K562 (cell line): ENCODE data around the gene B3GALT6. TPM values are rescaled to one million over a fixed set of nuclear protein-coding genes. Genes with fewer than 3 reads are reported as not detected.

ENCODE experiments used
- E4F1 ChIP-seq: fragments of 250-450 bp; sonication (Bioruptor Pico); IDR thresholded peaks from 2 replicates; pipeline ENCODE4 v1.5.0; 2021; ENCODE audit warnings: mild to moderate bottlenecking, borderline replicate concordance
- FOXM1 ChIP-seq, 2 experiments: fragments of 450-650 bp in 1 of 2; sonication (generic) in 1 of 2; formaldehyde crosslinking in 1 of 2; IDR thresholded peaks; 2 replicates each; pipeline versions ENCODE4 v1.6.1 to v1.9.0; 2017 to 2022; ENCODE audit warnings: low read depth in 2 of 2, mild to moderate bottlenecking in 2 of 2, missing genetic modification reagents in 1 of 2, moderate library complexity in 1 of 2
- KDM2B ChIP-seq: fragments of 250-450 bp; sonication (Bioruptor Pico); IDR thresholded peaks from 2 replicates; pipeline ENCODE4 v1.8.0; 2021; ENCODE audit warnings: mild to moderate bottlenecking, moderate library complexity
- NRF1 ChIP-seq, 2 experiments: fragments of 450-650 bp; IDR thresholded peaks in 1 of 2; conservative IDR thresholded peaks in 1 of 2; 2 replicates each; pipeline ENCODE4 v1.6.1; 2014; ENCODE audit warnings: mild to moderate bottlenecking in 2 of 2
- RFX7 ChIP-seq: fragments of 250-450 bp; sonication (Bioruptor Pico); IDR thresholded peaks from 2 replicates; pipeline ENCODE4 v1.5.1; 2021; ENCODE audit warnings: mild to moderate bottlenecking
- SFPQ ChIP-seq: fragments of 200-400 bp; formaldehyde crosslinking; IDR thresholded peaks from 2 replicates; pipeline ENCODE4 v1.6.1; 2017; ENCODE audit warnings: mild to moderate bottlenecking, low read depth, low read length, moderate library complexity
- TAF9B ChIP-seq: fragments of 450-650 bp; IDR thresholded peaks from 2 replicates; pipeline ENCODE4 v1.6.1; 2018; ENCODE audit warnings: mild to moderate bottlenecking; ENCODE audit not compliant: partially characterized antibody
- TARDBP ChIP-seq: fragments of 450-650 bp; IDR thresholded peaks from 2 replicates; pipeline ENCODE4 v1.6.1; 2016
- ZC3H11A ChIP-seq: IDR thresholded peaks from 2 replicates; pipeline ENCODE4 v1.6.1; 2012; ENCODE audit warnings: low read depth, low read length, improper control_type of control experiment
- polyA plus RNA-seq, 8 experiments: library from polyadenylated mRNA; depleted of rRNA in 4 of 8; stranded (reverse) in 5 of 8; unstranded in 3 of 8; fragments of >200 nt; fragmentation: Nextera tagmentation in 2 of 8; fragmentation: Illumina TruSeq in 1 of 8; extraction: Ambion mirVana in 2 of 8; extraction: Trizol in 1 of 8; gene quantifications; 2 replicates each; pipeline versions ENCODE4 v1.2.1 to v1.2.3, GENCODE V29; 2011 to 2014; ENCODE audit warnings: inconsistent platforms in 1 of 8, missing spikeins in 1 of 8
- total RNA-seq, 7 experiments: library from RNA; depleted of rRNA in 6 of 7; stranded (reverse); fragments of >200 nt in 6 of 7; fragmentation: Illumina TruSeq in 2 of 7; extraction: Trizol in 2 of 7; gene quantifications; 2 replicates each; pipeline versions ENCODE4 v1.2.1 to v1.2.3, GENCODE V29; 2011 to 2021; ENCODE audit warnings: low replicate concordance in 1 of 7
- TF ChIP-seq, protein P1 (sequence below): sonication (generic); formaldehyde crosslinking; IDR thresholded peaks from 2 replicates; pipeline ENCODE4 v1.8.1; 2023; ENCODE audit warnings: mild to moderate bottlenecking, missing genetic modification reagents
- TF ChIP-seq, protein P2 (sequence below): fragments of 450-650 bp; IDR thresholded peaks from 2 replicates; pipeline ENCODE4 v1.6.1; 2016; ENCODE audit warnings: low read depth

Gene B3GALT6
- total and polyA plus RNA-seq, 9 of the 15 experiments (the other 6 are each of a cell fraction or from before 2014, with no cell fraction given) = 0.68 to 29.8 (median 9.9) TPM

GRCh38 chr1:1185101-1185765 lies 46.8 kb upstream of the B3GALT6 start (continued):
- TF ChIP-seq SFPQ = no peak
- TF ChIP-seq, protein P1, sequence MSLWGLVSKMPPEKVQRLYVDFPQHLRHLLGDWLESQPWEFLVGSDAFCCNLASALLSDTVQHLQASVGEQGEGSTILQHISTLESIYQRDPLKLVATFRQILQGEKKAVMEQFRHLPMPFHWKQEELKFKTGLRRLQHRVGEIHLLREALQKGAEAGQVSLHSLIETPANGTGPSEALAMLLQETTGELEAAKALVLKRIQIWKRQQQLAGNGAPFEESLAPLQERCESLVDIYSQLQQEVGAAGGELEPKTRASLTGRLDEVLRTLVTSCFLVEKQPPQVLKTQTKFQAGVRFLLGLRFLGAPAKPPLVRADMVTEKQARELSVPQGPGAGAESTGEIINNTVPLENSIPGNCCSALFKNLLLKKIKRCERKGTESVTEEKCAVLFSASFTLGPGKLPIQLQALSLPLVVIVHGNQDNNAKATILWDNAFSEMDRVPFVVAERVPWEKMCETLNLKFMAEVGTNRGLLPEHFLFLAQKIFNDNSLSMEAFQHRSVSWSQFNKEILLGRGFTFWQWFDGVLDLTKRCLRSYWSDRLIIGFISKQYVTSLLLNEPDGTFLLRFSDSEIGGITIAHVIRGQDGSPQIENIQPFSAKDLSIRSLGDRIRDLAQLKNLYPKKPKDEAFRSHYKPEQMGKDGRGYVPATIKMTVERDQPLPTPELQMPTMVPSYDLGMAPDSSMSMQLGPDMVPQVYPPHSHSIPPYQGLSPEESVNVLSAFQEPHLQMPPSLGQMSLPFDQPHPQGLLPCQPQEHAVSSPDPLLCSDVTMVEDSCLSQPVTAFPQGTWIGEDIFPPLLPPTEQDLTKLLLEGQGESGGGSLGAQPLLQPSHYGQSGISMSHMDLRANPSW = no peak
- peak; percentile 44 to 59; a peak in 3 of 4 replicates for TF ChIP-seq NRF1 (conservative IDR thresholded peaks at IDR 0.05 in 1 of 2, IDR thresholded peaks at IDR 0.05 in 1 of 2)
- no peak for TF ChIP-seq KDM2B
- TF ChIP-seq TARDBP = 0 out of 2 replicates have a peak, but pooled peaks have one; percentile 36
- no peak for TF ChIP-seq FOXM1 (IDR thresholded peaks at IDR 0.05; ENCODE audit: low read depth)
- TF ChIP-seq FOXM1 (CRISPR knock-in tag; IDR thresholded peaks at IDR 0.05; ENCODE audit: low read depth) = no peak
- no peak for TF ChIP-seq TAF9B
- TF ChIP-seq RFX7 (CRISPR knock-in tag) = no peak
- TF ChIP-seq, protein P2, sequence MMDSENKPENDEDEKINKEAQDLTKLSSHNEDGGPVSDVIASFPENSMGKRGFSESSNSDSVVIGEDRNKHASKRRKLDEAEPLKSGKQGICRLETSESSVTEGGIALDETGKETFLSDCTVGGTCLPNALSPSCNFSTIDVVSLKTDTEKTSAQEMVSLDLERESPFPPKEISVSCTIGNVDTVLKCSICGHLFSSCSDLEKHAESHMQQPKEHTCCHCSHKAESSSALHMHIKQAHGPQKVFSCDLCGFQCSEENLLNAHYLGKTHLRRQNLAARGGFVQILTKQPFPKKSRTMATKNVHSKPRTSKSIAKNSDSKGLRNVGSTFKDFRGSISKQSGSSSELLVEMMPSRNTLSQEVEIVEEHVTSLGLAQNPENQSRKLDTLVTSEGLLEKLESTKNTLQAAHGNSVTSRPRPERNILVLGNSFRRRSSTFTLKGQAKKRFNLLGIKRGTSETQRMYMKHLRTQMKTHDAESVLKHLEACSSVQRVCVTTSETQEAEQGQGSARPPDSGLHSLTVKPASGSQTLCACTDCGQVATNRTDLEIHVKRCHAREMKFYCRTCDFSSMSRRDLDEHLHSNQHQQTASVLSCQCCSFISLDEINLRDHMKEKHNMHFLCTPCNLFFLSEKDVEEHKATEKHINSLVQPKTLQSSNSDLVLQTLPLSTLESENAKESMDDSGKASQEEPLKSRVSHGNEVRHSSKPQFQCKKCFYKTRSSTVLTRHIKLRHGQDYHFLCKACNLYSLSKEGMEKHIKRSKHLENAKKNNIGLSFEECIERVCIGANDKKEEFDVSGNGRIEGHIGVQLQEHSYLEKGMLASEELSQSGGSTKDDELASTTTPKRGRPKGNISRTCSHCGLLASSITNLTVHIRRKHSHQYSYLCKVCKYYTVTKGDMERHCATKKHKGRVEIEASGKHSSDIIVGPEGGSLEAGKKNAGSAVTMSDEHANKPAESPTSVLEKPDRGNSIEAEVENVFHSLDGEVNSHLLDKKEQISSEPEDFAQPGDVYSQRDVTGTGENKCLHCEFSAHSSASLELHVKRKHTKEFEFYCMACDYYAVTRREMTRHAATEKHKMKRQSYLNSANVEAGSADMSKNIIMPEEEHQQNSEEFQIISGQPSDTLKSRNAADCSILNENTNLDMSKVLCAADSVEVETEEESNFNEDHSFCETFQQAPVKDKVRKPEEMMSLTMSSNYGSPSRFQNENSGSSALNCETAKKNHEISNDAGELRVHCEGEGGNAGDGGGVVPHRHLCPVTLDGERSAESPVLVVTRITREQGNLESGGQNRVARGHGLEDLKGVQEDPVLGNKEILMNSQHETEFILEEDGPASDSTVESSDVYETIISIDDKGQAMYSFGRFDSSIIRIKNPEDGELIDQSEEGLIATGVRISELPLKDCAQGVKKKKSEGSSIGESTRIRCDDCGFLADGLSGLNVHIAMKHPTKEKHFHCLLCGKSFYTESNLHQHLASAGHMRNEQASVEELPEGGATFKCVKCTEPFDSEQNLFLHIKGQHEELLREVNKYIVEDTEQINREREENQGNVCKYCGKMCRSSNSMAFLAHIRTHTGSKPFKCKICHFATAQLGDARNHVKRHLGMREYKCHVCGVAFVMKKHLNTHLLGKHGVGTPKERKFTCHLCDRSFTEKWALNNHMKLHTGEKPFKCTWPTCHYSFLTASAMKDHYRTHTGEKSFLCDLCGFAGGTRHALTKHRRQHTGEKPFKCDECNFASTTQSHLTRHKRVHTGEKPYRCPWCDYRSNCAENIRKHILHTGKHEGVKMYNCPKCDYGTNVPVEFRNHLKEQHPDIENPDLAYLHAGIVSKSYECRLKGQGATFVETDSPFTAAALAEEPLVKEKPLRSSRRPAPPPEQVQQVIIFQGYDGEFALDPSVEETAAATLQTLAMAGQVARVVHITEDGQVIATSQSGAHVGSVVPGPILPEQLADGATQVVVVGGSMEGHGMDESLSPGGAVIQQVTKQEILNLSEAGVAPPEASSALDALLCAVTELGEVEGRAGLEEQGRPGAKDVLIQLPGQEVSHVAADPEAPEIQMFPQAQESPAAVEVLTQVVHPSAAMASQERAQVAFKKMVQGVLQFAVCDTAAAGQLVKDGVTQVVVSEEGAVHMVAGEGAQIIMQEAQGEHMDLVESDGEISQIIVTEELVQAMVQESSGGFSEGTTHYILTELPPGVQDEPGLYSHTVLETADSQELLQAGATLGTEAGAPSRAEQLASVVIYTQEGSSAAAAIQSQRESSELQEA = no peak
- no peak for TF ChIP-seq E4F1 (CRISPR knock-in tag)
- no peak for TF ChIP-seq ZC3H11A
